CD4-positive, alpha-beta T cell treated with Interleukin-15 for 4 hours (primary cell): ENCODE measurements around the gene PKIB.
"Not testable (repeated sequence)": the region's sequence is repeated elsewhere in the genome, so short reads cannot be mapped to it uniquely, and the experiment has no call there.

Source experiments
- DNase-seq: peaks from one replicate; pipeline ENCODE4 v3.0.0-alpha.2; 2020; ENCODE audit warnings: low spot score

The PKIB gene, protein sequence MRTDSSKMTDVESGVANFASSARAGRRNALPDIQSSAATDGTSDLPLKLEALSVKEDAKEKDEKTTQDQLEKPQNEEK

DNA sequence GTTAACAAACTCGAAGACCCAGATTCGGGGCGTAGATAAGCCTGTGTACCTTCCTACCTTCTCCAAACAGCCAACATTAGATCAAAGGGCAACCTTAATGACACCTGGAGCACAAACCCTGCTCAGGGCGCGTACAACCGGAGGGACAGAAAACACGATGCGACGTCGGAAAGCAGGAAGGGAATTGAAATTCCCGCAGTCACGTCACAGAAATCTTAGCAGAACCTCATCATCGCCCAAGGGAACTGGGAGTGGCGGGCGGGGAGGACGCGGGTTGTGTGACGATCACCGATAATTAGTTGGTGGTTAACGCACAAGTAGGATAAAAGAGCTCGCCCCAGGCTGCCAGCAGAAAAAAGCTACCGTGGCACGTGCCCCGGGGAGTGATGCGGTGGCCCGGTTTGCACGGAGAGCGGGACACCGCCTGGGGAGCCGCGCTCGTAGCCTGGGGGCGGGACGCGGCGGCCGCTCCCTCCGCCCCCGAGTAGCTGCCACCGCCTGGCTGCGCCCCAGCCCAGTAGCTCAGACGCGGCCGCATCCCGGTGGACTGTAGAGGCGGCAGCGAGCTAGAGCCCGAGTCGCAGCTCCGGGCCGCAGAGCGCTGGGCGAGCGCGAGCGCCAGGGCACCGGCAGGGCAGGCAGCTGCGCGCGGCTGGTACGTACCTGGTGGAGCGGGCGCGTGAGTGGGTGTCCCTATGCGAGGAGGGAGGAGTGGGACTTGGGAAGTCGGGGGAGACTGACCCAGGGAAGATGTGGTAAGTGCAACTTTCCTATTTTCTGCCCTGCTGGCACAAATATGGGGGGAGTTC is at the start of gene PKIB:
Gene PKIB (plus strand): TSS at position 525 of the 809 bp plus-strand sequence. CDS start 107,390 bp downstream, outside the sequence.
- peak; percentile 10 for DNase-seq

DNA sequence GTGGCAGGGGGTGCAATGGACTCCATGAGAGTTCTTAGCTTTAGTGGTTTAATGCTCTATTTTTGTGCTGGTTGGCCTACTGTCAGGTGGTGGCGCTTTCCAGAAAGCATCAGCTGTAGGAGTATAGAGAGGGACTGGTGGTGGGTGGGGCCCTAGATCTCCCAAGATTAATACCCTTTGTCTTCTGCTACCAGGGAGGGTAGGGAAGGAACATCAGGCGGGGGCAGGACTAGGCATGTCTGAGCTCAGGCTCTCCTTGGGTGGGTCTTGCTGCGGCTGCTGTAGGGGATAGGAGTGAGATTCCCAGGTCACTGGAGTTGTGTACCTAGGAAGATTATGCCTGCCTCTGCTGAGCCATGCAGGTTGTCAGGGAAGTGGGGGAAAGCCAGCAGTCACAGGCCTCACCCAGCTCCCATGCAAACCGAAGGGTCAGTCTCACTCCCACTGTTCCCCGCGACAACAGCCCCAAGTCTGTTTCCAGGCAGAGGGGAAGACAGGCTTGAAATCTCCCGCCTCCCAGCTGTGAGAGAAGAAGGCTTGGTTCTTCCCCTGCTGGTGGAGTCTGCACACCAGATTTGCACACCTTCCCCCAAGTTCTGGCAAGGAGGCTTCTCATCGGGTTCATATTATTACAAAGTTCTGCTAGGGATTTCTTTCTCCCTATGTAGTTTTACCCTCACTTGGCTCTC is 46.7 kb upstream of the PKIB start:
- DNase-seq = no peak

DNA sequence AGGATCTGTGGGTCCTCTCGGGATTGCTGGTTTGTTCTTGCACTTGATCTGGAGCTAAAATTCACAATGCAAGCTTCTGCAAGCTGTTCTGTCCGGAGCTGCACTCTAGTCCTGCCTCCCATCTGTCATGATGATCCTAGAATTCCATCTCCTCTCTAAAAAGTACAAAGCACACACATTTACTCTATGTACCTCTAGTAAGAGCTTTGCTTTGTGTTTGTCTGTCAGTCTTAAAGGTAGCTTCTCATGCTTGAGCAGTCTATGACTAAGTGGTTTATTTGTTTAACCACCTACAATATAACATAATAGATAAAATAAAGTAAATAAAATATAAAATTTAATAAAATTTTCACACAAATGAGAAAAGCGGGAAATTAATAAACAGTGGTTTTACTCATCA is 46.0 kb upstream of the PKIB start:
- no peak for DNase-seq

DNA sequence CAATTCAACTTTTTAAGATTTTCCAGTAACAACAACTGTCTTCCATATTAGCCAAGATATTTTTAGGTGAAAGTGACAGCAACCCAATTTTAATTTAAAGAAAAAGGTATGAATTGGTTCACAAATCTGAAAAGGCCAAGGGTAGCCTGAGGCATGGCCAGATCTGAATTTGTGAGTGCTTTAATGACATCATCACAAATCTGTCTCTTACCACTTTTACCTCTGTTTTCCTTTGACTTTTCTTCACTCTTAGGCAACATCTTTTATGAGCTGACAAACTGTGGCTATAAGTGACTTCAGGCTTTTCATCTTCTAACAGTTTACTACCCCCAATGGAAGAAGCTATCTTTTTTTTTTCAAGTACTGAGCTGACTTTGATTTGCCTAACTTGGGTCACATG is 44.5 kb upstream of the PKIB start:
- DNase-seq = no peak

DNA sequence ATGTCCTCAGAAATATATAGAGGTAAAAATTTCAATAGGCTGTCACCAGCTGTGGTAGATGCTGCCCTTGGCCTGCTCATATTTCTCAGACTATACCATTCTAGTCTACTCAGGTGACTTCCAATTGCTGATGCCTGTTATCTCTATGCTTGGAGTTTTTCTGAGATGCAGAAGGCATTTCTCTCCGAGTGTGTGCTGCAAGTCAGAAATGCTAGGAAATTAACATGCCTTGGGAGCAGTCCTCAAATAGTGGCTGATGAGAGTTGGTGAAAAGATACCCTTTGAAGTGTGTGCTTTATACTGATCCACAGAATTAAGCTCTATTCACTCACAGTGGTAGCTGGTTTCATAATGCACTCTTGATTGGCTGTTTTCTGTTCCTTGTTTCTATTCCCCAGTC is 43.2 kb upstream of the PKIB start:
- no peak for DNase-seq

DNA sequence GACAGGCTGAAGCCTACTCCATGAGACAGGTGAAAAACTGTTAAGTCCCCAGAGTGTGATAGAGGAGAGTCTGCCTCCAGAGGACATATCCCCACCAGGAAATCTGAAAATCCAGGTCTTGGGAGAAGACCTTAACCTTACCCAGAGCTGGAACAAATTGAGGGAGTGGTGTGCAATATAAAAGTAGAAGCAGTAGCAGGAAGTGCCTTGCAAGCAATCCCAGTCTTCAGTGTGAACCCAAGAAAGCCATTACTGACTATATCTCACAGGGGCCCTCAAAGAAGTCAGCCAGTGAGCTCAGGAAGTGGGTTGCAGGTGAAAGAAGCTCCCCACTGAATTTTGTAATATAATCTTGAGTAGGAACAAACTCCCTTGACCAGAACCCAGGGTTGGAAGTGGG is 41.9 kb upstream of the PKIB start:
- DNase-seq = no peak

DNA sequence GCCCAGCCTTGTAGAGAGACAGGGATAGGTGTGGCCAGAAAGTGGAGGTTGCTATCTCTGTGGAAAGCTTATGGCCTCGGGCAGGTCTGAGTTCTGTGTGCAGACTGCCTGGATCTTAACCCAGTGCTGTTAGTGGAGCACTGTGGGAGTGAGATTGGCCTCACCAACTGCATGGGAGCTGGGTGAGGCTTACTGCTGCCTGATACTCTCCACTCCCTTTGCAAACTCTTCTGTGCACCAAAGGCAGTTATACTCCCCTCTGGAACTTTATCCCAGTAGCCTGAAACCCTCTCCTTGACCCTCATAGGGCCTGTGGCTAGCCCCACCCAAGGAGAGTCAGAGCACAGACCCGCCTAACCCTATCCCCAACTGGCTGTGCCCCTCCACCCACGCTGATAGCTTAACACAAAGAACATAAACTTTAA is 41.4 kb upstream of the PKIB start:
- DNase-seq = no peak

DNA sequence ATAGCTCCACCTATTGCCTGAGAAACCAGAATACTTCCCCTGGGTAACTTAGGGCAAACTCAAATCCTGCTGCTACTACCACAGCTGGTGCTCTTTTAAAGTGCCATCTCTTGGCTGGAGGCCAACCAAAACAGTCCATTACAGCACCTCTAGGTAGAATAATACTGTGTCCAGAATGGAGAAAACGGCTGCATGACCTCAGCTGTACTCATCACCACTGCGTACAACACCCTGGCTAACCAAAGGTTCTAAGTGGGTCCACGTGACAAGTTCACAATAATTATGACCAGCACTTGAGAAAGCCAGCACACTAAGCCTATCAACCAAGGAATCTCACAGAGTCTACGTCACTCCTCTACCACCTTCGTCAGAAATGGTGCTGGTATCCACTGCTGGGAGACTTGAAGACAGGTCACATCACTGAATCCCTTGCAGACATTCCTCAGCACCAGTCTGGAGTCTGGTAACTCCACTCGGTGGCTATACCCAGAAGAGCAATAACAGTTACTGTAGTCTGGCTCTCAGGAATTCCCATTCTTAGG is 40.9 kb upstream of the PKIB start:
- DNase-seq = no peak

DNA sequence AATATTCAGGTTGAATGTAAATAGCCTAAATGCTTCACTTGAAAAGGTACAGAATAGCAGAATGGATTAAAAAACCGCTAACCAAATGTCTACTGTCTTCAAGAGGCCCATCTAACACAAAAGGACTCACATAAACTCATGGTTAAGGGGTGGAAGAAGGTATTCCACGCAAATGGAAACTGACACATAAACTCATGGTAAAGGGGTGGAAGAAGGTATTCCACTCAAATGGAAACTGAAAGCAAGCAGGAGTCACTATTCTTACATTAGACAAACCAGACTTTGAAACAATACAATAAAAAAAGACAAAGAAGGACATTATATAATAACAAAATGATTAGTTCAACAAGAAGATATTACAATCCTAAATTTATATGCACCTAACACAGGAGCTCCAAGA is 38.3 kb upstream of the PKIB start:
- DNase-seq = no peak

DNA sequence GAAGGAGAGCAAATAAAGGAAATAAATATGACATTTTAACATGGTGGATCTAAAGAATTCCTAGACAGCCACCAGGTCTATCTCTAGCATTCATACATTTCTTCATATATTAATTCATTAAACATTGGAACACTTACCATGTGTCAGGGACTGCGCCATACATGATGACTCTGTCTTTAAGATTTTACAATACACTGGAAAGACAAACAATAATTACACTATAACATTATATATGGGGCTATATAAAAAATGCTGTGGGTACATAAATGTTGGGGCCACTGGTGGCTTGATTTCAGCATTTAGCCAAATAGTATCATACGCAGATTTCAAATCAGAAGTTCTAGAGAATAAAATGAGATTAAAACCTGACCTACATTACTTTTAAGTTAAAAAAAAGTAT is 33.3 kb upstream of the PKIB start:
- DNase-seq = no peak

DNA sequence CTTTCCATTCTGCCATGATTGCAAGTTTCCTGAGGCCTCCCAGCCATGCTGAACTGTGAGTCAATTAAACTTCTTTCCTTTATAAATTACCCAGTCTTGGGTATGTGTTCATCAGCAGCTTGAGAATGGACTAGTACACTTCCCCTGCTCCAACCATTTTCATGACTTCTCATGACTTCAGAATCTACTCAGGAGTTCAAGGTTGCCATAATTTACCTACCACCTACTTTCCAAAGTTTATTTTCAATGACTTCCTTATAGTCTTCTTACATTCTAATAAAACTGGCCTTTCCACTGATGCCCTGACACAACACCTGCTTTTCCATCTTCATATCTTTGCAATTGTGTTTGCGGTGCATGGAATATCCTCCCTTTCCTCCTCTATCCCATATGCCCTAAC is 31.2 kb upstream of the PKIB start:
- no peak for DNase-seq

DNA sequence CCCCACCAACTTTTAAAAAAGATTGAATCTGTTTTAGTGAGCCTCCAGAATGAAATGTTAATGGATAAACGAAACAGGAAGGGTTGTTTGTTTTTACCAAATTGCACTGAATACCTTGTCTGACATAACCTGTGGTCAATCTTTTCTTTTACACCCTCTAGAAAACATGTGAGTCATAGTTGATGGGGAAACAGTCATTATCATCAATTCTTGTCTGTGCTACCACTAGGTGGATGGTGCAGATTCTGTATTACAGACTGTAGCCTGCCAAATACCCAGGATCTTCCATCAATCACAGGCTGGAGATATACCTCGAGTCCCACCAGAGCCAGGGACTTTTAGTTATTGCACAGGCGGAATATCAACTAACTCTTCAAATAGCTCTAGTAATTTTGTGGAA is 29.5 kb upstream of the PKIB start:
- no peak for DNase-seq

DNA sequence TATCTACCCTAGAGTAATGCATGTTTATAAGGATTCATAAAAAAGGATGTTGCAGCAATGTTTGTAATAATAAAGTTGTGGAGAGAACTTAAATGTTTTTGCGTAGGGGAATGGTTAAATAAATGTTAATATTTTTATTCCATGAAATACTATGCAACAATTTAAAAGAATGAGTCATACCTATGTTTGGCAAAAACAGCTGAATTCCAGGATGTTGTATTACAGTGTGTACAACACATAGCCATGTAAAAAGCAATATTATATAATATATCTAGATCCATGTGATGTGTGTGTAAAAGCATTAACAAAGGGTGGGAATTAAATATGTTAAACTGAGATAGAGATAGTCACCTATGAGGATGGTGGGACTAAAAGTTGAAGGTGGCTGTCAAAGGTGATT is 21.1 kb upstream of the PKIB start:
- no peak for DNase-seq

DNA sequence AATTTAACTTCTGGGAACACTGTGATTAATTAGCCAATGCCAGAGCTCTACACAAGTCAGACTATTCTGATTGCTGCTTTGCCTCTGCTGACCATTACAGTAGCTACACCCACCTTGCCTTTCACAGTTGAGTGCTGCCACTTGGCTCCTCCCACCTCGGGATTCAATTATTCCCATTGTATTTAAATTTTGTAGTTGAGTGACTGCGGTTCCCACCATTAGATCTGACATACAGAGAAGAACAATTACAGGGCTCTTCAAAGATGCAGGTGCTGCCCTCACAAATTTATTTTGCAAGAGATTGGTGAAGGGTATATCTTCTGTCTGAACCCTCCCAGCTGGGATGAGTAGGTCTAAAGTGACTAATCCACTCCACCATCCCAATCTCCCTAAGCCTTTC is 11.9 kb upstream of the PKIB start:
- DNase-seq = not testable (repeated sequence)

DNA sequence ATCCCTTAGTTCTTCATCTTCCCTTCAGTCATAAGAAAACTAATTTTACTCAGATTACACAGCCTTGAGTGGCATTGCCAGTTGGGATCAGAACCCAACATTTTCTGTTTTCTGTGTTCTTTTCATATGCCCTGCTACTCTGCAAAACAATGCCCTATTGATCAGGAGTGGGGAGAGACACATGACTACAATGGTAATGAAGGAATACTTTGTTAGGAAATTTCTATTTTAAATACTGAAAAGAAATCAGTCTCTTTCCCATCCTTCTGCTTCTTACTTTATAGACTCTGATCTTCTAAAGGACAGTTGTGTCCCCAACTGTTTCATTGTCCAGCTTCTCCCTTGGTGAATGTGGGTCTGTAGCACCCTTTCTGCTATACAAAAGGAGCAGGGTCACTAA is 5.5 kb upstream of the PKIB start:
- no peak for DNase-seq

DNA sequence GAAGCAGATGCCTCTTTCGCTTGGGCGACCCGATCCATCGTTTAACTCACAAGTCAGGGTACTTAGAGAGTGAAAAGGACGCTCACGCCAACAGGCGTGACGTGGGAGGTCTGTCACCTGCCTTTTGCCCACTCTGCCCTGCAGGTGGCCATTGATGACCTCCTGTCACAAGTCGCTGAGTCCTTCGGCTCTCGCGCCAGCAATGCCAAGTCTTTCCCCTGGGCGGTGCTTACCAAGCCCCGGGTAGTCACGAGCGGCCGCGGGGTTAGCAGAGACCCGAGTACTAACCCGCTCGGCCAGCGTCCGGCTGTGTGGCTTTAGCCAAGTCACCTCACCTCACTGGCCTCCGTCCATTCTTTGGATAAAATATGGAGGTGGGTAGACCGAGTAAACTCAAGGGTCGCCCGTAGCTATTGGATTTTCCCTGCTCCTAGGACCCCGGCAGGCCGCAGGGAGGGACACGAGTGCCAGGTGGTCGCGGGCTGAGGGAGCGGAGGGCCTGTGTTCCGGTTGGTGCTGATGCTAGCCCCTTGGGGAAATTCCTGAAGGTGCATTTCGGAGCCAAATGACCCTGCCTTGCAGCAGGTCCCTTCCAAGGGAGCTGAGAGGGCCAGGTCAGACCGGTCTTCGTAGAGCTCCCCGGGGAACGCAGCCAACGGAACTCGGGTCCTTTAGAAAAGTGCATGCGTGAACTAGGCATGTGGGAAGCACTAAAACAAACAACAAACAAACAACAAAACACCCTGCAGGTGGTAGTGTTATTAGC is 668 bp downstream of the PKIB start:
- no peak for DNase-seq

DNA sequence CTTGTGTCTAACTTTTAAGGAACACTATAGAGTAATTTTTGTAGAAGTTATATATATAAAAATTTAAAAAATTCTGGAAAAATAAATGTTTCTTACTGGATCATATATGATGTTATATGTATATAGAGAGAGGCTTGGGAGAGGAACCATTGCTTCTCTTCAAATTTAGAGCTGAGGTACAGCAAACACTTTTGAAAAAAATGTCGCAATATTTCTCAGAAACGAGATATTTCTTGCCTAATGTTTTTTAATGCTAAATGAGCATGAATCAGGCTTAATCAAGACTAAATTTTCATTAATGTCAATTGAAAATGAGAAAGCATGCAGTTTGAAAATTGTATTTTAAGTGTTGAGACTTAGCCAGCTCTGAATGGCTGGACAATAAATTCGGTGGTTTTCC is 2.6 kb downstream of the PKIB start:
- no peak for DNase-seq

DNA sequence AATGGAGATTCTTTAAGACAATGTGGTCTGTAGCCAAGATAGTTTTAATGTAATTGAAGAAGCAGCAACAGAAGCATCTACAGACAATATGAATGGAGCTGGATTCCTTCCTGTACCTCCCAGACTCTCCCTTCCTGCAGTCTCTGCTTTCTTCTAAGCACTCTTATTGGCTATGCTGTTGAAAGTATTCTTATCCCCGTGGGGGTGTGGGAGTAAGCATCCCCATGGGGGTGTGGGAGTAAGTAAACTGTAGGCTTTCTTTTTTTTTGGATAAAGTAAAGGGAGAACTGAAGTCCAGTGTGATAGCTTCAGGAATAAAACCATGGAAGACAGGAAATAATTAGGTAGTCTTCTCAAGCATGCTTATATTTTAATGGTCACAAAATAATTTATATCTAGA is 4.1 kb downstream of the PKIB start:
- DNase-seq = no peak

DNA sequence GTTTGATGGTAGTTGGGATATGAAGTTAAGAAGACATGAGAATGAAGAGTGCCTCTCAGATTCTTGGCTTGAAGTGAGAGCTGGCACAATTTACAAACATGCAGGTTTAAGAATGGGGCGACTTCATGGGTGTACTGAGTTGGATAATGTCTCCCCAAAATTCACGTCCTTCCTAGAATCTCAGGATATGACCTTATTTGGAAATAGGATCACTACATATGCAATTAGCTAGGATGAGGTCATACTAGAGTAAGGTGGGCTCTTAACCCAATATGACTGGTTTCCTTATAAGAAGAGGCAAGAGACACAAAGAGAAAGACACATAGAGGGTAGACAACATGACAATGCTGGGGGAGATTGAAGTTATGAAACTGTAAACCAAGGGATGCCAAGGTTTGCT is 5.2 kb downstream of the PKIB start:
- no peak for DNase-seq

DNA sequence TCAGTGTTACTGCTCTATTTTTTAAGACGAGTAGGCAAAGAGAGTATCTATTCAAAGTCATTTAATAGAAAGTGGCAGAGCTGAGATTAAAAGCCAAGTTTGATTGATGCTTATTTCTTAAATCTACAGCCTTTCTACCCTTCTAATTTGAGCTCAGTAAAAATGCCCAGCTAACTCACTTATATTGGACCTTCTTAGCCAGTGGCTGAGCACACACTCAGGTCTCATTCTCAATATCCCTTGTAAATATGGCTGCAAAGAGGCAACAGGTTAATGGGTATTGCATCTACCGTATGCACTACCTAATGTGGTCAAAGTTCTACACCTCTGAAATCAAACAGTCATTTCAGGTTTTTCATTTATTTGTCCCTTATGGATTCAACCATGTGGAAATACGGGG is 6.7 kb downstream of the PKIB start:
- DNase-seq = no peak

DNA sequence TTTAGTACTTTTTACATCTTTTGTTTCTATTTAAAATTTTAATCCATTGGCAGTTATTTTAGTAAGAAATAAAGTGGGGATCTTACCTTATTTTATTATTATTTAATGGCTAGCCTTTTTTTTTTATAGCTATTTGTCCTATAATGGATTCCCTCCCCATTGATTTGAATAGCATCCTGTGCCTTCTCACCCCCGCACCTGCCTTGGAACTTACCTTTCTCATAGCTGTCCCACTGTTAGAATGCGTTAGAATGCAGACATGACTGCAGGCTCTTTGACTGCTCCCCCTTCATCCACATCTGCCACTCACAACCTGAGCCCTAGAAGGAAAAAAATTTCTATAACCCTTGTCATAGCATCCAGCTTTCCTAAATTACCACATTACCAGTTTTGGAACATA is 9.1 kb downstream of the PKIB start:
- DNase-seq = no peak

DNA sequence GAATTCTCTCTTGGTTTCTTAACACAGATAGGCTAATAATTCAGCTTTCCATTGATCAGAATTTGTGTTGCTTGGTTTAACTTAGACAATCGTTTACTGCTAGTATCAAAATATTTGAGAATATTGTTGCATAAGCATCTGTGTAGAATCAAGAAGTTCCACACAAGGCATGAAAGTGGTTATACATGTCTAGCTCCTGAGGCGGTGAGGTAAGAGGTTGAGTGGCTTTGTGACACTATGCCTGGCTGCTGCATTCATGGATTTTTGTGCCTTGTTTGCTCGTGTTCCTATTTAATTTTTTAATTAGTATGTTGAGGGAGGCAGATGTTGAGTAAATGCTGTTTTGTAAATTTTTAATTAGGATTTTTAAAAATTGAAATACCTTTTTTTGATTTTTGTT is 10.2 kb downstream of the PKIB start:
- no peak for DNase-seq

DNA sequence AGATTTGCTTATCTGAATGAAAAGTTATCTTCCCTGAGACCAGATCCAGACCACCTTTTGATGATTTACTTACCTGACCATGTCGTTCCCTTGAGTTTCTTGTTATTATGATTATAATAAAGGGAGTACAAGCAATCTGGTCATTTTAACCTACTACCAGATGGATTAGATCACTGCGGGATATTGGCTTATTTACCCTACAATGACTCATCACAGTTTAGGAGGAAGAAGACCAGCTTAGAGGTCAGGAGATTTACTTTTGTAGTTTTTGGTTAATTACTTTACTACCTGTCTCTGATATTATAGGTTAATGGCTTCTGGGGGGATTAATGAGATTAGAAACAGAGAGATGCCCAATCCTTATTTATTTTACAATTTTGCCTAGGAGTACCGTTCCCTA is 10.7 kb downstream of the PKIB start:
- DNase-seq = no peak
